Measurements from ENCODE around the gene KCNIP1. TPM values are rescaled to one million over a fixed set of nuclear protein-coding genes. Genes with fewer than 3 reads are reported as not detected.

KCNIP1 gene
- total and polyA plus RNA-seq, 2 experiments from 2014 or later, result 0.43 to 0.80 TPM

GRCh38 chr5:170584450-170585058, 80.7 kb downstream of the KCNIP1 start:
- TF ChIP-seq CTCF (IDR thresholded peaks at IDR 0.05; ENCODE audit: poor library complexity) (no peak), EZH2 (IDR thresholded peaks at IDR 0.05; ENCODE audit: borderline replicate concordance) (no peak), EZH2phosphoT487 (IDR thresholded peaks at IDR 0.05; ENCODE audit: low read depth, severe bottlenecking, unreplicated experiment) (no peak)
- no peaks in the 10 kb centered on the region for H3K9me3 ChIP-seq (ENCODE audit: low read depth)
- no peak overlapping the region for H2AFZ ChIP-seq
- H3K4me1 ChIP-seq (ENCODE audit: insufficient read depth), result no peaks in the 10 kb centered on the region
- H3K9me2 ChIP-seq (replicated peaks; ENCODE audit: insufficient read depth), result no peaks in the 10 kb centered on the region
- H3K4me2 ChIP-seq, result no peak overlapping the region
- no peak for DNase-seq (ENCODE audit: low spot score)
- WGBS (ENCODE audit: low lambda C conversion rate, missing lambda C conversion rate), result 43% methylated on average over 7 of the region's 7 CpGs
- H3K27ac ChIP-seq, result no peak overlapping the region
- no peaks in the 10 kb centered on the region for H3K36me3 ChIP-seq (replicated peaks; ENCODE audit: insufficient read depth, low read depth)
- H4K20me1 ChIP-seq (ENCODE audit: insufficient read depth, poor library complexity, severe bottlenecking), result no peaks in the 10 kb centered on the region
- H3K79me2 ChIP-seq, result no peaks in the 10 kb centered on the region
- no peak overlapping the region for H3K4me3 ChIP-seq
- no peaks in the 10 kb centered on the region for H3K27me3 ChIP-seq

GRCh38 chr5:170585273-170585948, 81.6 kb downstream of the KCNIP1 start:
- H3K27ac ChIP-seq, result no peak overlapping the region
- no peaks in the 10 kb centered on the region for H4K20me1 ChIP-seq (ENCODE audit: insufficient read depth, poor library complexity, severe bottlenecking)
- H3K4me2 ChIP-seq, result no peak overlapping the region
- no peaks in the 10 kb centered on the region for H3K36me3 ChIP-seq (replicated peaks; ENCODE audit: insufficient read depth, low read depth)
- H3K4me1 ChIP-seq (ENCODE audit: insufficient read depth), result no peaks in the 10 kb centered on the region
- H3K79me2 ChIP-seq, result no peaks in the 10 kb centered on the region
- WGBS (ENCODE audit: low lambda C conversion rate, missing lambda C conversion rate), result 76% methylated on average over 13 of the region's 14 CpGs
- H3K9me3 ChIP-seq (ENCODE audit: low read depth), result no peaks in the 10 kb centered on the region
- no peaks in the 10 kb centered on the region for H3K27me3 ChIP-seq
- no peak overlapping the region for H2AFZ ChIP-seq
- no peak overlapping the region for H3K4me3 ChIP-seq
- TF ChIP-seq CTCF (IDR thresholded peaks at IDR 0.05; ENCODE audit: poor library complexity) (no peak), EZH2phosphoT487 (IDR thresholded peaks at IDR 0.05; ENCODE audit: low read depth, severe bottlenecking, unreplicated experiment) (no peak), EZH2 (IDR thresholded peaks at IDR 0.05; ENCODE audit: borderline replicate concordance) (no peak)
- H3K9me2 ChIP-seq (replicated peaks; ENCODE audit: insufficient read depth), result no peaks in the 10 kb centered on the region
- no peak for DNase-seq (ENCODE audit: low spot score)

GRCh38 chr5:170587808-170588207, 84.0 kb downstream of the KCNIP1 start:
- Histone ChIP-seq H3K9me2 (replicated peaks; ENCODE audit: insufficient read depth) (no peaks in the 10 kb centered on the region), H3K4me3 (no peak overlapping the region), H3K27me3 (no peaks in the 10 kb centered on the region), H3K4me2 (no peak overlapping the region), H3K27ac (no peak overlapping the region), H3K9me3 (ENCODE audit: low read depth) (no peaks in the 10 kb centered on the region), H4K20me1 (ENCODE audit: insufficient read depth, poor library complexity, severe bottlenecking) (no peaks in the 10 kb centered on the region), H3K79me2 (no peaks in the 10 kb centered on the region), H3K4me1 (ENCODE audit: insufficient read depth) (no peaks in the 10 kb centered on the region), H2AFZ (no peak overlapping the region), H3K36me3 (replicated peaks; ENCODE audit: insufficient read depth, low read depth) (no peaks in the 10 kb centered on the region)
- TF ChIP-seq EZH2 (IDR thresholded peaks at IDR 0.05; ENCODE audit: borderline replicate concordance) (no peak), CTCF (IDR thresholded peaks at IDR 0.05; ENCODE audit: poor library complexity) (no peak), EZH2phosphoT487 (IDR thresholded peaks at IDR 0.05; ENCODE audit: low read depth, severe bottlenecking, unreplicated experiment) (no peak)
- 46% methylated on average over 2 of the region's 2 CpGs for WGBS (ENCODE audit: low lambda C conversion rate, missing lambda C conversion rate)
- DNase-seq (ENCODE audit: low spot score), result no peak

All from hepatocyte (in vitro differentiated cells).